H1 (cell line): ENCODE data around the gene SLC35F1. TPM values are rescaled to one million over a fixed set of nuclear protein-coding genes. Genes with fewer than 3 reads are reported as not detected.
A peak's percentile ranks its signal among the peaks of the same experiment; 100 is the strongest.

Experiments
- CTCF ChIA-PET: fragments of 300-600 bp; sonication (Branson Sonifier 250); formaldehyde crosslinking; loops from one replicate; lab custom pipeline; 2021; ENCODE audit not compliant: partially characterized antibody; lab: Charles Lee
- POLR2A ChIA-PET: fragments of 300-600 bp; sonication (Branson Sonifier 250); formaldehyde crosslinking; loops from one replicate; lab custom pipeline; 2021; ENCODE audit warnings: inconsistent platforms; ENCODE audit not compliant: partially characterized antibody; lab: Charles Lee
- DNase-seq, 2 experiments: peaks; one replicate each; pipeline versions ENCODE4 v3.0.0 to v3.0.0-alpha.2; 2010 to 2022; ENCODE audit warnings: low spot score in 2 of 2, low read depth in 1 of 2, mixed read lengths in 1 of 2
- FAIRE-seq: peaks from 2 replicates; lab custom pipeline; 2011; peaks lifted over from hg19 to GRCh38; lab: Jason Lieb, UNC
- H2AFZ ChIP-seq: 2 replicates; pipeline ENCODE4 v1.8.1; 2012; ENCODE audit warnings: low read length, inconsistent platforms
- H2AK5ac ChIP-seq: 2 replicates; pipeline ENCODE4 v1.6.1; 2013; ENCODE audit warnings: low read depth, low read length
- H2BK120ac ChIP-seq: replicated peaks from 2 replicates; pipeline ENCODE3; 2013; ENCODE audit warnings: low read depth, low read length, inconsistent platforms
- H2BK12ac ChIP-seq: 2 replicates; pipeline ENCODE4 v1.6.1; 2013; ENCODE audit warnings: low read depth, low read length
- H2BK15ac ChIP-seq: 2 replicates; pipeline ENCODE4 v1.6.1; 2013; ENCODE audit warnings: low read length
- H2BK20ac ChIP-seq: 2 replicates; pipeline ENCODE4 v1.6.1; 2013; ENCODE audit warnings: low read length
- H2BK5ac ChIP-seq: 2 replicates; pipeline ENCODE4 v1.6.1; 2013; ENCODE audit warnings: low read depth, low read length
- H3K14ac ChIP-seq: 2 replicates; pipeline ENCODE4 v1.6.1; 2013; ENCODE audit warnings: inconsistent platforms; ENCODE audit not compliant: insufficient read length
- H3K18ac ChIP-seq: 2 replicates; pipeline ENCODE4 v1.6.1; 2013; ENCODE audit warnings: low read length; ENCODE audit errors: extremely low read depth
- H3K23ac ChIP-seq: 2 replicates; pipeline ENCODE4 v1.6.1; 2013; ENCODE audit warnings: inconsistent platforms; ENCODE audit not compliant: insufficient read length
- H3K23me2 ChIP-seq: 2 replicates; pipeline ENCODE4 v1.6.1; 2013; ENCODE audit warnings: low read depth, low read length
- H3K27ac ChIP-seq: 2 replicates; pipeline ENCODE4 v1.6.1; 2011; ENCODE audit warnings: low read depth, low read length, inconsistent platforms
- H3K27me3 ChIP-seq, 4 experiments: replicated peaks in 1 of 4; 1 replicate in 1 of 4; 2 replicates in 3 of 4; pipeline versions ENCODE4 v1.6.1 to v1.8.1; 2011 to 2013; ENCODE audit warnings: low read length in 3 of 4, mild to moderate bottlenecking in 3 of 4, inconsistent platforms in 2 of 4, mixed read lengths in 2 of 4, moderate library complexity in 1 of 4; ENCODE audit not compliant: control insufficient read depth in 3 of 4, insufficient read depth in 3 of 4; ENCODE audit errors: extremely low read depth in 1 of 4
- H3K36me3 ChIP-seq, 4 experiments: 2 replicates each; pipeline versions ENCODE4 v1.6.1 to v1.8.1; 2011 to 2013; ENCODE audit warnings: mild to moderate bottlenecking in 4 of 4, low read length in 3 of 4, moderate library complexity in 2 of 4, control low read depth in 1 of 4, inconsistent platforms in 1 of 4; ENCODE audit not compliant: insufficient read depth in 4 of 4, control insufficient read depth in 2 of 4
- H3K4ac ChIP-seq: replicated peaks from 2 replicates; pipeline ENCODE3; 2013; ENCODE audit warnings: low read length, low read depth, mixed read lengths, inconsistent platforms; ENCODE audit not compliant: insufficient read length
- H3K4me1 ChIP-seq, 4 experiments: replicated peaks in 1 of 4; 1 replicate in 1 of 4; 2 replicates in 3 of 4; pipeline versions ENCODE4 v1.6.1 to v1.8.1; 2011 to 2013; ENCODE audit warnings: low read length in 3 of 4, inconsistent platforms in 2 of 4, mixed read lengths in 1 of 4; ENCODE audit not compliant: insufficient read depth in 4 of 4, control insufficient read depth in 3 of 4
- H3K4me2 ChIP-seq, 2 experiments: 2 replicates each; pipeline versions ENCODE4 v1.6.1 to v1.8.1; 2011 to 2013; ENCODE audit warnings: low read depth in 2 of 2, low read length in 2 of 2, control low read depth in 1 of 2, inconsistent platforms in 1 of 2, mild to moderate bottlenecking in 1 of 2; ENCODE audit not compliant: insufficient read depth in 1 of 2
- H3K4me3 ChIP-seq, 4 experiments: fragments of 200-600, 300-600 bp in 1 of 4; sonication (generic), shearing (Covaris generic), sonication (Bioruptor Twin) in 1 of 4; 2 replicates each; pipeline versions ENCODE4 v1.5.1 to v1.8.1; 2011 to 2016; ENCODE audit warnings: low read length in 4 of 4, low read depth in 3 of 4, control low read depth in 2 of 4, inconsistent platforms in 2 of 4, mild to moderate bottlenecking in 2 of 4, mixed read lengths in 1 of 4, moderate library complexity in 1 of 4; ENCODE audit not compliant: insufficient read depth in 2 of 4; ENCODE audit errors: extremely low read depth in 1 of 4
- H3K56ac ChIP-seq: replicated peaks from 2 replicates; pipeline ENCODE3; 2013; ENCODE audit warnings: low read depth, mild to moderate bottlenecking, mixed read lengths, low read length, inconsistent platforms; ENCODE audit not compliant: insufficient read length
- H3K79me1 ChIP-seq: 2 replicates; pipeline ENCODE4 v1.6.1; 2013; ENCODE audit warnings: low read depth, low read length, control low read depth
- H3K79me2 ChIP-seq, 2 experiments: 2 replicates each; pipeline versions ENCODE4 v1.6.1 to v1.8.1; 2012 to 2013; ENCODE audit warnings: low read length in 2 of 2, mild to moderate bottlenecking in 2 of 2, inconsistent platforms in 1 of 2; ENCODE audit not compliant: insufficient read depth in 2 of 2, control insufficient read depth in 1 of 2
- H3K9ac ChIP-seq, 4 experiments: replicated peaks in 1 of 4; 1 replicate in 1 of 4; 2 replicates in 3 of 4; pipeline versions ENCODE4 v1.6.1 to v1.8.1; 2011 to 2013; ENCODE audit warnings: low read depth in 3 of 4, low read length in 3 of 4, control low read depth in 2 of 4, mild to moderate bottlenecking in 2 of 4, moderate library complexity in 2 of 4, inconsistent platforms in 1 of 4; ENCODE audit errors: extremely low read depth in 1 of 4
- H3K9me3 ChIP-seq, 2 experiments: 2 replicates each; pipeline versions ENCODE4 v1.6.1 to v1.8.1; 2012 to 2013; ENCODE audit warnings: mild to moderate bottlenecking in 2 of 2, moderate library complexity in 2 of 2, control low read depth in 1 of 2, inconsistent platforms in 1 of 2, low read depth in 1 of 2, low read length in 1 of 2, mixed read lengths in 1 of 2; ENCODE audit not compliant: insufficient read depth in 2 of 2
- H4K20me1 ChIP-seq, 2 experiments: replicated peaks in 1 of 2; 2 replicates each; pipeline versions ENCODE3 to v1.8.1; 2011 to 2013; ENCODE audit warnings: inconsistent platforms in 2 of 2, low read length in 2 of 2, mild to moderate bottlenecking in 1 of 2; ENCODE audit not compliant: insufficient read depth in 2 of 2, control insufficient read depth in 1 of 2
- H4K5ac ChIP-seq: 2 replicates; pipeline ENCODE4 v1.6.1; 2013; ENCODE audit warnings: low read length, low read depth, mixed read lengths, inconsistent platforms; ENCODE audit not compliant: insufficient read length
- H4K8ac ChIP-seq: 2 replicates; pipeline ENCODE4 v1.8.0; 2013; ENCODE audit warnings: mild to moderate bottlenecking, moderate library complexity, low read length, inconsistent platforms; ENCODE audit not compliant: insufficient read depth; ENCODE audit errors: extremely low read depth
- H4K91ac ChIP-seq: replicated peaks from 2 replicates; pipeline ENCODE3; 2013; ENCODE audit warnings: low read length, mixed read lengths, inconsistent platforms; ENCODE audit not compliant: insufficient read length
- BRCA1 ChIP-seq: IDR thresholded peaks from 2 replicates; pipeline ENCODE4 v1.6.1; 2012; ENCODE audit warnings: low read depth, low read length, improper control_type of control experiment
- CBX8 ChIP-seq: fragments of 300-800, 300-1000 bp; sonication (generic); IDR thresholded peaks from 2 replicates; pipeline ENCODE4 v1.7.1; 2016; ENCODE audit warnings: low read depth, low read length, borderline replicate concordance
- CHD1 ChIP-seq: IDR thresholded peaks from 2 replicates; pipeline ENCODE4 v1.6.1; 2012; ENCODE audit warnings: low read depth, low read length, improper control_type of control experiment
- HDAC2 ChIP-seq, 2 experiments: fragments of 300-600 bp in 1 of 2; sonication (generic) in 1 of 2; IDR thresholded peaks; 2 replicates each; pipeline ENCODE4 v1.6.1; 2011 to 2012; ENCODE audit warnings: low read depth in 2 of 2, low read length in 2 of 2, mild to moderate bottlenecking in 2 of 2, moderate library complexity in 2 of 2, borderline replicate concordance in 1 of 2, inconsistent platforms in 1 of 2
- NANOG ChIP-seq: IDR thresholded peaks from 2 replicates; pipeline ENCODE4 v1.6.1; 2011; ENCODE audit warnings: low read length, low read depth, mild to moderate bottlenecking, inconsistent platforms; ENCODE audit not compliant: insufficient read depth, poor library complexity, severe bottlenecking
- POU5F1 ChIP-seq: IDR thresholded peaks from 2 replicates; pipeline ENCODE4 v1.6.1; 2011; ENCODE audit warnings: low read depth, mild to moderate bottlenecking, low read length, moderate library complexity
- RFX5 ChIP-seq: IDR thresholded peaks from 2 replicates; pipeline ENCODE4 v1.6.1; 2011; ENCODE audit warnings: low read depth, low read length, improper control_type of control experiment, borderline replicate concordance
- SIN3A ChIP-seq, 2 experiments: IDR thresholded peaks in 1 of 2; conservative IDR thresholded peaks in 1 of 2; 2 replicates each; pipeline ENCODE4 v1.6.1; 2011 to 2012; ENCODE audit warnings: low read length in 2 of 2, improper control_type of control experiment in 1 of 2, low read depth in 1 of 2, mild to moderate bottlenecking in 1 of 2
- SP2 ChIP-seq: IDR thresholded peaks from 2 replicates; pipeline ENCODE4 v1.6.1; 2012; ENCODE audit warnings: mild to moderate bottlenecking, low read length, inconsistent platforms
- SUZ12 ChIP-seq: fragments of 200-600 bp; sonication (generic); IDR thresholded peaks from 2 replicates; pipeline ENCODE4 v1.6.1; 2012; ENCODE audit warnings: mild to moderate bottlenecking, inconsistent platforms, low read length, moderate library complexity, mixed read lengths
- YY1 ChIP-seq: IDR thresholded peaks from 2 replicates; pipeline ENCODE4 v1.6.1; 2011; ENCODE audit warnings: low read depth, mild to moderate bottlenecking, low read length
- WGBS, 2 experiments: shearing (Covaris generic) in 1 of 2; methylation state at CpG; one replicate each; pipeline versions ENCODE4 v1.1.6 to v1.1.7; 2013 to 2015; ENCODE audit warnings: low lambda C conversion rate in 2 of 2, mixed read lengths in 2 of 2, inconsistent platforms in 1 of 2, low coverage in 1 of 2, missing lambda C conversion rate in 1 of 2; ENCODE audit not compliant: insufficient replicate concordance in 2 of 2, insufficient coverage in 1 of 2, insufficient read length in 1 of 2; ENCODE audit errors: extremely low coverage in 1 of 2, missing lambda C conversion rate in 1 of 2; 5-methylcytosine and 5-hydroxymethylcytosine counted together
- polyA plus RNA-seq, 7 experiments: library from polyadenylated mRNA; depleted of rRNA in 3 of 7; stranded (reverse) in 5 of 7; unstranded in 2 of 7; fragments of >200 nt in 5 of 7; fragments of 200-250 nt in 2 of 7; gene quantifications; 1 replicate in 5 of 7; 2 replicates in 1 of 7; 4 replicates in 1 of 7; pipeline versions ENCODE4 v1.2.1 to v1.2.3, GENCODE V29; 2011 to 2013; ENCODE audit warnings: missing spikeins in 2 of 7, mixed read lengths in 2 of 7
- total RNA-seq: library from RNA; stranded (reverse); fragmentation: NEBNext Ultra II Directional; extraction: Animal tissue kit (Norgen Biotek cat#: 25700); gene quantifications from 2 replicates; pipeline ENCODE4 v1.2.1, GENCODE V29; 2021
- TF ChIP-seq, protein P1 (sequence below): IDR thresholded peaks from 2 replicates; pipeline ENCODE4 v1.6.1; 2012; ENCODE audit warnings: inconsistent platforms

The SLC35F1 gene
- total and polyA plus RNA-seq, 2 of the 8 experiments (the other 6 are each of a cell fraction or from before 2014, with no cell fraction given) = 7.0 to 10.0 TPM

DNA sequence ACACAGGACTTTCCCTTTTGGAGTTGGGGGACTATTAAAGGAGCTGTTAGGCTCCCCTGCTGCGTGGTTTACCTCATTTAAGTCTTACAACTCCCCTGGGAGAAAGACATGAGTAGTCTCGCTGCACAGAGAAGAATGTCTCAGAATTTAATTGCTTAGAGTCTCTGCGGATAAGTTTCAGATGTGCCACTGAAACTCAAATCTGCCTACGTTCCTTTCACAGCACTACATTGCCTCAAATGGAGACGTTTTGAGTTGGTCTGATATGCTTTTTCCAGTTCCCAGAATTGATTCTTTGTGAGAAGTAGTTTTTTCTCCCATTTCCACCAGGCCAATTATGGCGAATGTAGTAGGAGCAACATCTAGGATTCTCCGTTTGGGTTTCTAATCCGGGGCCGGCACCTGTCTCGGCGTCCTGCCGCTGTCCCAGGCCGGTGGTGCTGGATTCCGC, 532 bp upstream of the SLC35F1 start:
- peak overlapping the region; percentile 40 to 72 (median 54) for H3K4me3 ChIP-seq
- H3K4ac ChIP-seq = no peak overlapping the region
- no peak overlapping the region for H4K8ac ChIP-seq
- H3K79me1 ChIP-seq = no peaks in the 10 kb centered on the region
- H3K23ac ChIP-seq = no peak overlapping the region
- H3K9ac ChIP-seq = peak overlapping the region in 1 of 4 experiments; percentile 13; a peak in 1 of 7 replicates
- H2BK12ac ChIP-seq = peak overlapping the region; percentile 50; the same call in 1 of the 2 replicates
- H4K5ac ChIP-seq = no peak overlapping the region
- H3K9me3 ChIP-seq = no peaks in the 10 kb centered on the region
- H4K91ac ChIP-seq = no peak overlapping the region
- peak overlapping the region; percentile 78 to 82 for H3K4me2 ChIP-seq
- 20% methylated on average over 14 of the region's 14 CpGs; no CpG with 5 or more reads in 1 of the 2 experiments for WGBS, 2 experiments
- no peaks in the 10 kb centered on the region for H3K36me3 ChIP-seq
- H3K79me2 ChIP-seq = no peaks in the 10 kb centered on the region
- CTCF ChIA-PET = interaction anchor here (1.0 to 2.4 kb wide), 4 partner anchors 66 to 649 kb away, joined by 3 to 8 read pairs (median 5); no protein-coding TSS in a partner anchor
- FAIRE-seq (no peak), DNase-seq (no peak)
- H2BK15ac ChIP-seq = no peak overlapping the region
- H3K14ac ChIP-seq = no peak overlapping the region
- H3K4me1 ChIP-seq = peaks cover 0 to 4% (median 0%) of the 10 kb centered on the region in 4 experiments; a peak in 2 of 7 replicates
- H2BK5ac ChIP-seq = no peak overlapping the region
- no peak overlapping the region for H2BK120ac ChIP-seq
- H2BK20ac ChIP-seq = no peak overlapping the region
- no peak overlapping the region for H3K27ac ChIP-seq
- H2AK5ac ChIP-seq = no peak overlapping the region
- H4K20me1 ChIP-seq = peaks cover 0 to 4% of the 10 kb centered on the region in 2 experiments
- POLR2A ChIA-PET = interaction anchor here (1.2 kb wide), 1 partner anchor 69 kb away, joined by 4 read pairs; no protein-coding TSS in a partner anchor
- H3K18ac ChIP-seq = no peak overlapping the region; the same call in none of the 2 replicates
- no peak overlapping the region for H3K56ac ChIP-seq
- H3K23me2 ChIP-seq = peaks cover 17% of the 10 kb centered on the region
- peaks cover 0 to 14% (median 11%) of the 10 kb centered on the region in 4 experiments; a peak in 6 of 7 replicates for H3K27me3 ChIP-seq
- peak overlapping the region; percentile 94 for H2AFZ ChIP-seq
- TF ChIP-seq BRCA1 = no peak
- TF ChIP-seq SIN3A (conservative IDR thresholded peaks at IDR 0.05 in 1 of 2, IDR thresholded peaks at IDR 0.05 in 1 of 2; ENCODE audit: low read depth in 1 of 2, low read length in 2 of 2) = peak in 1 of 2 experiments; percentile 82; a peak in 2 of 4 replicates
- no peak for TF ChIP-seq HDAC2 (IDR thresholded peaks at IDR 0.05; ENCODE audit: borderline replicate concordance in 1 of 2, low read depth in 2 of 2, low read length in 2 of 2)
- TF ChIP-seq SUZ12 = no peak
- TF ChIP-seq CBX8 = no peak
- no peak for TF ChIP-seq POU5F1
- TF ChIP-seq CHD1 = no peak
- TF ChIP-seq, protein P1, sequence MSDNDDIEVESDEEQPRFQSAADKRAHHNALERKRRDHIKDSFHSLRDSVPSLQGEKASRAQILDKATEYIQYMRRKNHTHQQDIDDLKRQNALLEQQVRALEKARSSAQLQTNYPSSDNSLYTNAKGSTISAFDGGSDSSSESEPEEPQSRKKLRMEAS = peak; percentile 56; the same call in 1 of the 2 replicates
- no peak for TF ChIP-seq SP2
- no peak for TF ChIP-seq RFX5
- no peak for TF ChIP-seq NANOG
- peak; percentile 8; the same call in 1 of the 2 replicates for TF ChIP-seq YY1
